Kidney capillary endothelial cell (primary cell): ENCODE measurements around the gene MEIS3.

Experiments
- DNase-seq: peaks from one replicate; pipeline ENCODE4 v3.0.0-alpha.2; 2018; ENCODE audit warnings: low spot score

The MEIS3 gene

GRCh38 chr19:47358936-47359335, 60.4 kb downstream of the MEIS3 start:
- no peak for DNase-seq

DNA sequence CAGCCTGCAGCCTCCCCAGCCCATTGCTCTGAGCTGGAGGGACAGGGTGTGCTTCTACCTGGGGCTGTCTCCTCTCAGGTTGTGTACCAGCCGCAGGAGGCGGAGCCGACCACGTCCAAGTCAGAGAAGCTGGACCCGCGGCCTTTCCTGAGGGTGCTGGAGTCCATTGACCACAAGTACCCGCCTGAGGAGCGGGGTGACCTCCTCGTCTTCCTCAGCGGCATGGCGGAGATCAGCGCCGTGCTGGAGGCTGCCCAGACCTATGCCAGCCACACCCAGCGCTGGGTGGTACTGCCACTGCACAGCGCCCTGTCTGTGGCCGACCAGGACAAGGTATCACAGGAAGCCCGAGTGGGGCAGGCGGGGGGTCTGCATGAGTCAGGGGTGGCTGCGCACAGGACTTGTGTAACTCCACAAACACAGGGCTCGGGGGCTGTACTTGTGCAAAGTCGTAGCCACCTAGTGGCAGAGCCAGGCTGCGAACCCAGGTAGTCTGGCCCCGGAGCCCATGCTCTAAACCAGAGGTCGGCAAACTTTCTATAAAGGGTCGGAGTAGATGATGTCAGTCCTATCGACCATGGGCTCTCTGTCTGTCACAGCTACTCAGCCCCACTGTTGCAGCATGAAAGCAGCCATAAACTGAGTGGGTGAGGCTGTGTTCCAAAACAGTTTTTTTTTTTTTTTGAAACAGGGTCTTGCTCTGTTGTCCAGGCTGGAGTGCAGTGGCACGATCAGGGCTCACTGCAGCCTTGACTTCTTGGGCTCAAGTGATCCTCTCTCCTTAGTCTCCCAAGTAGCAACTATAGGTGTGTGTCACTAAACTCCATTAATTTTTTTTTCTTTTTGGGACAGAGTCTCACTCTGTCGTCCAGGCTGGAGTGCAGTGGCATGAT, 61.3 kb downstream of the MEIS3 start:
- DNase-seq, result no peak

- no peak for DNase-seq
Observed at GRCh38 chr19:47356900-47357299, 62.4 kb downstream of the MEIS3 start.

DNA sequence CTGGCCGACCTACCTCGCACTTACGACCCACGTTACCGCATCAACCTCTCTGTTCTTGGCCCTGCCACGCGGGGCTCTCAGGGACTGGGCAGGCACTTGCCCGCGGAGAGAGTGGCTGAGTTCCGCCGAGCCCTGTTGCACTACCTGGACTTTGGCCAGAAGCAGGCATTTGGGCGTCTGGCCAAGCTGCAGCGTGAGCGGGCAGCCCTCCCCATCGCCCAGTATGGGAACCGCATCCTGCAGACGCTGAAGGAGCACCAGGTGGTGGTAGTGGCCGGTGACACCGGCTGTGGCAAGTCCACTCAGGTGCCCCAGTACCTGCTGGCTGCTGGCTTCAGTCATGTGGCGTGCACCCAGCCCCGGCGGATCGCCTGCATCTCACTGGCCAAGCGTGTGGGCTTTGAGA, 66.0 kb downstream of the MEIS3 start:
- DNase-seq, result no peak
